Measurements from ENCODE around the gene LLGL2. TPM values are rescaled to one million over a fixed set of nuclear protein-coding genes. Genes with fewer than 3 reads are reported as not detected.

Gene LLGL2
- total RNA-seq, 2 donors from 2014 or later = 401 to 497 TPM

DNA sequence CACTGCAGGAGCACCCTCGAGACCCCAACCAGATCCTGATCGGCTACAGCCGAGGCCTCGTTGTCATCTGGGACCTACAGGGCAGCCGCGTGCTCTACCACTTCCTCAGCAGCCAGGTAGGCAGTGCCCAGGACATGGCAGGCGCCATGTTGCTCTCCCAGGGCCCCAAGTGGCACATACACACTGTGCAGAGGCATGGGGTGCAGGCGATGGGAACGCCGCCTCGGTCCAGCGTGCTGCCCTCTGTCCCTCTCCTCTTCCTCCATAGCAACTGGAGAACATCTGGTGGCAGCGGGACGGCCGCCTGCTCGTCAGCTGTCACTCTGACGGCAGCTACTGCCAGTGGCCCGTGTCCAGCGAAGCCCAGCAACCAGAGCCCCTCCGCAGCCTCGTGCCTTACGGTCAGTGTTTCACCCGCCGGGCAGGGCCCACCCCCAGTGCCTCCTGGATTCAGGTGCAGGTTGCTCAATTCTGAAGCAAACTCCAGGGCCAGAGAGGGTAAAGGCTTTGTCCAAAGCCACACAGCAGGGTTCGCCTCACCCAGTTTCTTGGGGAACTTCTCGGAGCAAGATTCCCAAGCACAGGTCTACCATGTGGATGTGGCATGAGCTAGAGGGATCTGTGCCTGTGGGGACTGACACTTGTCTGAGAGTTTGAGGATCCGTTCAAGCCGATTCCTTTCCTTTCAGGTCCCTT lies 37.7 kb downstream of the LLGL2 start:
- Histone ChIP-seq H3K36me3 (peaks cover 28% of the 10 kb centered on the region), H3K27ac (no peak overlapping the region), H3K27me3 (no peaks in the 10 kb centered on the region), H3K4me3 (no peak overlapping the region), H3K9me3 (no peaks in the 10 kb centered on the region), H3K4me1 (no peaks in the 10 kb centered on the region), H3K9ac (ENCODE audit: low read depth in 2 of 2, low read length in 2 of 2) (no peak overlapping the region)
- DNase-seq = no peak
- TF ChIP-seq, protein P1, sequence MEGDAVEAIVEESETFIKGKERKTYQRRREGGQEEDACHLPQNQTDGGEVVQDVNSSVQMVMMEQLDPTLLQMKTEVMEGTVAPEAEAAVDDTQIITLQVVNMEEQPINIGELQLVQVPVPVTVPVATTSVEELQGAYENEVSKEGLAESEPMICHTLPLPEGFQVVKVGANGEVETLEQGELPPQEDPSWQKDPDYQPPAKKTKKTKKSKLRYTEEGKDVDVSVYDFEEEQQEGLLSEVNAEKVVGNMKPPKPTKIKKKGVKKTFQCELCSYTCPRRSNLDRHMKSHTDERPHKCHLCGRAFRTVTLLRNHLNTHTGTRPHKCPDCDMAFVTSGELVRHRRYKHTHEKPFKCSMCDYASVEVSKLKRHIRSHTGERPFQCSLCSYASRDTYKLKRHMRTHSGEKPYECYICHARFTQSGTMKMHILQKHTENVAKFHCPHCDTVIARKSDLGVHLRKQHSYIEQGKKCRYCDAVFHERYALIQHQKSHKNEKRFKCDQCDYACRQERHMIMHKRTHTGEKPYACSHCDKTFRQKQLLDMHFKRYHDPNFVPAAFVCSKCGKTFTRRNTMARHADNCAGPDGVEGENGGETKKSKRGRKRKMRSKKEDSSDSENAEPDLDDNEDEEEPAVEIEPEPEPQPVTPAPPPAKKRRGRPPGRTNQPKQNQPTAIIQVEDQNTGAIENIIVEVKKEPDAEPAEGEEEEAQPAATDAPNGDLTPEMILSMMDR (IDR thresholded peaks at IDR 0.05) = no peak
- intact Hi-C loops (cut with DNase I) = no loop called here

DNA sequence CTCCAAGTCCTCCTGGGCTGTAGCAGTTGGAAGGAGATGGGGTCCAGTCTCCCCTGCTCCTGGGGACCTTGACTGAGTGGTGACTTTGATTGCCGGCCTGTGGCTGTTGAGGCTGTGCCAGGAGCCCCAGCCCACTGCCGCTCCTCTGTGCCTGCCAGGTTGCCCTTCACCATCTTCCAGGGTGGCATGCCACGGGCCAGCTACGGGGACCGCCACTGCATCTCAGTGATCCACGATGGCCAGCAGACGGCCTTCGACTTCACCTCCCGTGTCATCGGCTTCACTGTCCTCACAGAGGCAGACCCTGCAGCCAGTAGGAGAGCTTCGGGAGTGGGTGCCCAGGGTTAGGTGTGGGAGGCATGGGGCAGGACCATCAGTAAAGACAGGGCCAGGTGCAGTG lies 38.7 kb downstream of the LLGL2 start:
- no peak overlapping the region for H3K27ac ChIP-seq
- no peaks in the 10 kb centered on the region for H3K4me1 ChIP-seq
- H3K27me3 ChIP-seq = no peaks in the 10 kb centered on the region
- H3K4me3 ChIP-seq = no peak overlapping the region
- H3K9me3 ChIP-seq = no peaks in the 10 kb centered on the region
- DNase-seq = no peak
- TF ChIP-seq, protein P1 (IDR thresholded peaks at IDR 0.05) = no peak
- no peak overlapping the region for H3K9ac ChIP-seq (ENCODE audit: low read depth in 2 of 2, low read length in 2 of 2)
- peaks cover 28% of the 10 kb centered on the region for H3K36me3 ChIP-seq
- intact Hi-C loops (cut with DNase I) = no loop called here

DNA sequence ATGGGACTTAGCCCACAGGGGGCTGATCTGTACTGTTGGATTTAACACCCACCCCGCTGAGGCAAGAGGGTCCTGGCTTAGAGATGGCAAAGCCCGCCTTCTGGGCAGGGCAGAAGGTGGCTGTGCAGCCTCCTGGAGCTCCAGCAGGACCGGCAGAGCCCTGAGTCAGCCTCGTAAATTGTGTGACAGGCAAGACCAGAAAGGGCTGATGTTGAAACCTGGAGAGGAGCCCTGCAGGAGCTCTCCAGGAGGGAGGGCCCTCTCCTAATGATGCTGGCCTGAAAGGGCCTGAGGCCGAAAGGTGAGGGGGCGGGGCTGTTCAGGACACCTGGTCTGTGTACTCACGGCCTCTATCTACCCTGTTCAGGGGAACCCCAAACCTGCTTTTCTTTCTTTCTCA lies 39.6 kb downstream of the LLGL2 start:
- H3K4me1 ChIP-seq = no peaks in the 10 kb centered on the region
- H3K9ac ChIP-seq (ENCODE audit: low read depth in 2 of 2, low read length in 2 of 2) = no peak overlapping the region
- TF ChIP-seq, protein P1 (IDR thresholded peaks at IDR 0.05) = no peak
- intact Hi-C loops (cut with DNase I) = no loop called here
- peaks cover 28% of the 10 kb centered on the region for H3K36me3 ChIP-seq
- no peaks in the 10 kb centered on the region for H3K27me3 ChIP-seq
- H3K4me3 ChIP-seq = no peak overlapping the region
- no peaks in the 10 kb centered on the region for H3K9me3 ChIP-seq
- DNase-seq = no peak
- H3K27ac ChIP-seq = no peak overlapping the region

DNA sequence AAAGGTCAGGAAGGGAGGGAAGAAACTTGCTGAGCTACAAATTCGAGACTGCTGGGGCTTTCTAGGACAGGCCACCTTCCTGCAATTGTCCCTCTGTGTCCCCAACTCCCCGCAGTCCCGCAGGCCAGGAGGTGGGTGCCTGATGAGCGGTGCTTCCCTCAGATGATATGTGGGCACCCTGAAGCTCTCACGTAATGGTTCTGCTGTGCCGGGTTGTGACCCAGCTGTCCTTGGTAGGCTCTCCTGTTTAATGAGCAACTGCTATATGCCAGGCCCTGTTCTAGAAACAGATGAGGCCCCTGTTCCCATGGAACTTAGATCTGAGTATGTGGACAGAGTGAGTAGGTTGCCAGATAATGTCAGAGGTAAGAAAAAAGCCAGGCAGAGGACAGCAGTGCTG lies 40.1 kb downstream of the LLGL2 start:
- no peak overlapping the region for H3K4me3 ChIP-seq
- H3K27me3 ChIP-seq = no peaks in the 10 kb centered on the region
- H3K36me3 ChIP-seq = peaks cover 28% of the 10 kb centered on the region
- intact Hi-C loops (cut with DNase I) = no loop called here
- no peaks in the 10 kb centered on the region for H3K4me1 ChIP-seq
- TF ChIP-seq, protein P1 (IDR thresholded peaks at IDR 0.05) = no peak
- H3K9me3 ChIP-seq = no peaks in the 10 kb centered on the region
- H3K9ac ChIP-seq (ENCODE audit: low read depth in 2 of 2, low read length in 2 of 2) = no peak overlapping the region
- H3K27ac ChIP-seq = no peak overlapping the region
- DNase-seq = no peak

DNA sequence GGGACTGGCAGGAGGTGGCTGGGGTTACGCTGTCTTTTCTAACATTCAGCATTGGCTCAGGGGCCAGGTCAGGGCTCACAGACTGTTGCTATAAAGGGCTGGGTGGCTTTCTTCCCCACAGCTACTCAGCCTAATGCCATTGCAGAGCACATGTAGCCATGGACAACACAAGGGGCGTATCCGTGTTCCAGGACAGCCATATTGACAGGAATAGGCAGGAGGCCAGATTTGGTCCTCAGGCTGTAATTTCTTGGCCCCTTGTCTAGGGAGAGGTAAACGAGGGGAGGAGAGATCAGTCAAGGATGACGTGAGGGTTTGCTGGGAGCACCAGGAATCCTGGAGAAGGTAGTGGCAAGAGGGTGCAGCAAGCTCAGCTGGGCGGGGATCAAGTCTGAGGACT lies 40.9 kb downstream of the LLGL2 start:
- Histone ChIP-seq H3K9ac (ENCODE audit: low read depth in 2 of 2, low read length in 2 of 2) (no peak overlapping the region), H3K27ac (no peak overlapping the region), H3K4me1 (no peaks in the 10 kb centered on the region), H3K9me3 (no peaks in the 10 kb centered on the region), H3K27me3 (no peaks in the 10 kb centered on the region), H3K36me3 (peaks cover 28% of the 10 kb centered on the region), H3K4me3 (no peak overlapping the region)
- no peak for DNase-seq
- TF ChIP-seq, protein P1 (IDR thresholded peaks at IDR 0.05) = no peak
- intact Hi-C loops (cut with DNase I) = no loop called here
